ENCODE data around the gene ZNF598. TPM values are rescaled to one million over a fixed set of nuclear protein-coding genes. Genes with fewer than 3 reads are reported as not detected.

The ZNF598 gene
- total and polyA plus RNA-seq, 8 donors: 26.0 to 93.6 (median 50.8) TPM

DNA sequence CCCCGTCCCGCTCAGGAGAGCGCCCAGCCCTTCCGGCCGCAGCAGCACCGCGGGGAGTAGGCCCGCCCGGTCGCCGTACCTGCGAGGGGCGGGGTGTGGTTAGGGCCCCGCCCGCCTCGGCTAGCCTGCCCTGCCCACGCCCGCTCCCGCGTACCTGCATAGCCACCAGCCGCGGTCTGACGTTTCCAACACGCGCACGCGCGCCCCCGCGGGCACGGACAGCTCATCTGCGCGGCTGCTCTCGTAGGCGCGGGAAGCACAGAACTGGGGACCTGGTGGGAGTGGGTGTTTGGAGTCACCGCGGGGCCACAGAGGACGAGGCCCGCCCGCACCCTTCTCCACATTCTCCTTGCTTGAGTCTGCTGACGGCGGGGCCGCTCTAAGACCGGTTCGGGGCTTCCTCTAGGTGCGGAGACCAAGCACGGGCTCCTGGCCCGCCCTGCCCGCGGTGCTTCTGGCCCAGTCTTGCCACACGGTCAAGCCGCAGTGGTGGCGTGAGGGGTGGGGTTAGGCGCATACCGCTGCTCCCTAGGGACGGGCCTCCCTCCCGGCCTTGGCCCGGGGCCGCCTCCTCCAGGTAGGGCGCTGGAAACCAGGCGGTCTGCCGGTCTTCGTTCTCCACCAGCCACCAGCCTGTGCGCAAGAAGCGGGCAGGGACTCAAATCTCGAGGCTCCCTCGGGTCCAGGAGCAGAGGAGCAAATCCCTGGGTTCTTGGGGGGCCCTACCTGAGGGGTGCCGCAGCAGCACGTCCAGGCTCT, 30.2 kb downstream of the ZNF598 start:
- Histone ChIP-seq H3K4me1 (peaks cover 0 to 7% (median 4%) of the 10 kb centered on the region in 3 donors), H3K4me3 (peak overlapping the region; percentile 15 to 41 (median 29)), H3K27ac (peak overlapping the region; percentile 8 to 63 (median 52)), H3K27me3 (no peaks in the 10 kb centered on the region), H3K36me3 (peaks cover 0 to 29% (median 14%) of the 10 kb centered on the region in 3 donors), H3K9me3 (no peaks in the 10 kb centered on the region)
- peak; percentile 84 to 96 (median 88) for DNase-seq
- intact Hi-C loops (cut with DNase I): no loop called here
- TF ChIP-seq, protein P1, sequence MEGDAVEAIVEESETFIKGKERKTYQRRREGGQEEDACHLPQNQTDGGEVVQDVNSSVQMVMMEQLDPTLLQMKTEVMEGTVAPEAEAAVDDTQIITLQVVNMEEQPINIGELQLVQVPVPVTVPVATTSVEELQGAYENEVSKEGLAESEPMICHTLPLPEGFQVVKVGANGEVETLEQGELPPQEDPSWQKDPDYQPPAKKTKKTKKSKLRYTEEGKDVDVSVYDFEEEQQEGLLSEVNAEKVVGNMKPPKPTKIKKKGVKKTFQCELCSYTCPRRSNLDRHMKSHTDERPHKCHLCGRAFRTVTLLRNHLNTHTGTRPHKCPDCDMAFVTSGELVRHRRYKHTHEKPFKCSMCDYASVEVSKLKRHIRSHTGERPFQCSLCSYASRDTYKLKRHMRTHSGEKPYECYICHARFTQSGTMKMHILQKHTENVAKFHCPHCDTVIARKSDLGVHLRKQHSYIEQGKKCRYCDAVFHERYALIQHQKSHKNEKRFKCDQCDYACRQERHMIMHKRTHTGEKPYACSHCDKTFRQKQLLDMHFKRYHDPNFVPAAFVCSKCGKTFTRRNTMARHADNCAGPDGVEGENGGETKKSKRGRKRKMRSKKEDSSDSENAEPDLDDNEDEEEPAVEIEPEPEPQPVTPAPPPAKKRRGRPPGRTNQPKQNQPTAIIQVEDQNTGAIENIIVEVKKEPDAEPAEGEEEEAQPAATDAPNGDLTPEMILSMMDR (IDR thresholded peaks at IDR 0.05): no peak
- no peak for FAIRE-seq
- WGBS, 2 donors: 33 to 36% methylated on average over 60 to 70 of the region's 70 CpGs
- ATAC-seq: peak; percentile 65 to 75 (median 72)

DNA sequence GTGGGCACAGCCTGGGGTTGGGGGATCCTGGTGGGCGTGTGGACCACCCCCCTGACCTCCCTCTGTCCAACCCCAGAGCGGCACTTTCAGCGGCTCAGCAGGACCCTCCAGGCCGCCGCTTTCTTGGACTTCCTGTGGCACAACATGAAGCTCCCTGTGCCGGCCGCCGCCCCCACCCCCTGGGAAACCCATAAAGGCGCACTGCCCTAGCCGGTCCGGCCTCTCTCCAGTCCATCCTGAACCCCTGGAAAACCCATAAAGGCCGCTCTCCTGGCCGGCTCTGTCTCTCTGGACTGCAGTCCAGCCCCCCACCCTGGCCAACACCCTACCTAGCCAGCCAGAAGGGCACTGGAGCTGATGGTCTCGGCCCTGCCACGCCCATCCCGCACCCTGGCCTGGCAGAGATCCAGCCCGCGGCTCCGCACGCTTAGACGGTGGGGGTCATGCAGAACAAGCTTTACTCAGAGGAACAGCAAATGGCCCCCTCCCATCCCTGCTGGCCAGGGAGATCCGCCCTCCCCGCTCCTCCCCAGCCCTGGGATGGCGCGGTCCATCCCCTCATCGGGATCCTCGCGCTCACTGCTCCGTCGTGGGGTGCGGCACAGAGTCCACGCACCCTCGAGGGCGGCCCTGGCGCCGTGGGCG, 31.0 kb downstream of the ZNF598 start:
- TF ChIP-seq, protein P1 (IDR thresholded peaks at IDR 0.05): no peak
- Histone ChIP-seq H3K27ac (peak overlapping the region in 2 of 4 donors; percentile 55 to 63), H3K36me3 (peaks cover 0 to 29% (median 14%) of the 10 kb centered on the region in 3 donors), H3K9me3 (no peaks in the 10 kb centered on the region), H3K27me3 (no peaks in the 10 kb centered on the region), H3K4me1 (peaks cover 0 to 7% (median 4%) of the 10 kb centered on the region in 3 donors), H3K4me3 (peak overlapping the region; percentile 15 to 41 (median 29))
- peak in 2 of 6 donors; percentile 72 to 85 for DNase-seq
- WGBS, 2 donors: 61 to 70% methylated on average over 37 of the region's 37 CpGs
- ATAC-seq: no peak
- intact Hi-C loops (cut with DNase I): no loop called here
- FAIRE-seq: no peak

DNA sequence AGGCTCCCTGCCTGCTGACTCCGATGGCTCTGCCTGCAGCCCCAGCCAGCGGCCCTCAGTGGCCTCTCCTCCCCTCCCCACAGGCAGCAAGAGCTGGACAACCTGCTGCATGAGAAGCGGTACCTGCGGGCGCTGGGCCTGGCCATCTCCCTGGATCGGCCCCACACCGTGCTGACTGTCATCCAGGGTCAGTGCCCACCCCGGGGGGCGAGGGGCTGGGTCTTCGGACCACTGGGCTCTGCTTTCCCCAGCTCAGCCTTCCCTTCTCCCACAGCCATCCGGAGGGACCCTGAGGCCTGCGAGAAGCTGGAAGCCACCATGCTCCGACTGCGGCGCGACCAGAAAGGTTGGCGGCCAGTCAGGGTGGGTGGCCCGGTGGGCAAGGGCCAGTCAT, 31.7 kb downstream of the ZNF598 start:
- ATAC-seq: no peak
- FAIRE-seq: no peak
- intact Hi-C loops (cut with DNase I): no loop called here
- H3K27ac ChIP-seq: no peak overlapping the region
- DNase-seq: peak in 1 of 6 donors; percentile 88
- peaks cover 0 to 15% (median 5%) of the 10 kb centered on the region in 3 donors for H3K4me1 ChIP-seq
- peaks cover 0 to 29% (median 14%) of the 10 kb centered on the region in 3 donors for H3K36me3 ChIP-seq
- WGBS, 2 donors: 93 to 97% methylated on average over 18 of the region's 18 CpGs
- TF ChIP-seq, protein P1 (IDR thresholded peaks at IDR 0.05): no peak
- no peaks in the 10 kb centered on the region for H3K27me3 ChIP-seq
- no peaks in the 10 kb centered on the region for H3K9me3 ChIP-seq
- no peak overlapping the region for H3K4me3 ChIP-seq

DNA sequence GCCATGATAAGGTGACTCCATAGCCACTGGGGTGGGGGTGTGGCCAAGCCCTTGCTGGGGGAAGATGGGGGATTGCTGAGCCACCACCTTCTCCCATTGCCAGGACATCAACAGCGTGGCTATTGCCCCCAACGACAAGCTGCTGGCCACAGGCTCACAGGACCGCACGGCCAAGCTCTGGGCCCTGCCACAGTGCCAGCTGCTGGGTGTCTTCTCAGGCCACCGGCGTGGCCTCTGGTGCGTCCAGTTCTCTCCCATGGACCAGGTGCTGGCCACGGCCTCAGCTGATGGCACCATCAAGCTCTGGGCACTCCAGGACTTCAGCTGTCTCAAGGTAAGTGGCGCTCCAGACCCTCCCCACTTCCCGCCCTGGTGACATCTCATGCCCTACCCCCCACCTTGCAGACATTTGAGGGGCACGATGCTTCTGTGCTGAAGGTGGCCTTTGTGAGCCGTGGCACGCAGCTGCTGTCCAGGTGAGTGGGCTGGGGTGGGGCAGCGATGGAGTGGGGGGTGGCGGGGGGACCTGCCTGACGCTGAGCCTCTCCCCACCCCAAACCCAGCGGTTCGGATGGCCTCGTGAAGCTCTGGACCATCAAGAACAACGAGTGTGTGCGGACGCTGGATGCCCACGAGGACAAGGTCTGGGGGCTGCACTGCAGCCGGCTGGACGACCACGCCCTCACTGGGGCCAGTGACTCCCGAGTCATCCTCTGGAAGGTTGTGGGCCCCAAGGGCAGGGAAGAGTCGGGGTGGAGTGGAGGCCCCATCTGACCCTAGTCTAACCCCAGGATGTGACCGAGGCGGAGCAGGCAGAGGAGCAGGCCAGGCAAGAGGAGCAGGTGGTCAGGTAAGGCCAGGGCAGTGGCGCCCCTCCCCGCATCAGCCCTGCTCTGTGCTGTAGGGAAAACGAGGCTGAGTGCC, 32.4 kb downstream of the ZNF598 start:
- DNase-seq (peak in 2 of 6 donors; percentile 50 to 84), FAIRE-seq (no peak), ATAC-seq (no peak)
- Histone ChIP-seq H3K9me3 (no peaks in the 10 kb centered on the region), H3K4me3 (no peak overlapping the region), H3K27ac (no peak overlapping the region), H3K27me3 (no peaks in the 10 kb centered on the region), H3K36me3 (peaks cover 0 to 29% (median 14%) of the 10 kb centered on the region in 3 donors), H3K4me1 (peaks cover 0 to 20% (median 10%) of the 10 kb centered on the region in 3 donors)
- intact Hi-C loops (cut with DNase I): no loop called here
- 90 to 95% methylated on average over 33 of the region's 33 CpGs for WGBS, 2 donors
- TF ChIP-seq, protein P1 (IDR thresholded peaks at IDR 0.05): no peak
